Karpas-422 (cell line): Measurements from ENCODE around the gene FBXL7. TPM values are rescaled to one million over a fixed set of nuclear protein-coding genes. Genes with fewer than 3 reads are reported as not detected.

ENCODE experiments used
- DNase-seq: peaks from one replicate; pipeline ENCODE4 v3.0.0-alpha.2; 2015
- H2AFZ ChIP-seq: fragments of 200-600 bp; sonication (generic); 2 replicates; pipeline ENCODE4 v1.6.1; 2014; ENCODE audit warnings: antibody characterized with exemption, low read length, mixed read lengths
- H3K27ac ChIP-seq: fragments of 200-600 bp; sonication (generic); 2 replicates; pipeline ENCODE4 v1.5.1; 2014; ENCODE audit warnings: mild to moderate bottlenecking, low read length, moderate library complexity
- H3K27me3 ChIP-seq: fragments of 200-600 bp; sonication (generic); 2 replicates; pipeline ENCODE4 v1.6.1; 2014; ENCODE audit warnings: low read length, mixed read lengths
- H3K36me3 ChIP-seq: fragments of 200-600 bp; sonication (generic); 2 replicates; pipeline ENCODE4 v1.6.1; 2014; ENCODE audit warnings: low read length, mixed read lengths; ENCODE audit not compliant: insufficient read depth
- H3K4me1 ChIP-seq: fragments of 200-600 bp; sonication (generic); 2 replicates; pipeline ENCODE4 v1.6.1; 2014; ENCODE audit warnings: mild to moderate bottlenecking, low read length, mixed read lengths
- H3K4me2 ChIP-seq: fragments of 200-600 bp; sonication (generic); 2 replicates; pipeline ENCODE4 v1.6.1; 2014; ENCODE audit warnings: low read length, low read depth, mild to moderate bottlenecking; ENCODE audit not compliant: poor library complexity, severe bottlenecking
- H3K4me3 ChIP-seq: fragments of 200-600 bp; sonication (generic); 2 replicates; pipeline ENCODE4 v1.5.1; 2014; ENCODE audit warnings: mild to moderate bottlenecking, antibody characterized with exemption, low read length, mixed read lengths
- H3K79me2 ChIP-seq: fragments of 200-600 bp; sonication (generic); 2 replicates; pipeline ENCODE4 v1.6.1; 2014; ENCODE audit warnings: mild to moderate bottlenecking, low read length, mixed read lengths
- H3K9ac ChIP-seq: fragments of 200-600 bp; sonication (generic); 2 replicates; pipeline ENCODE4 v1.6.0; 2014; ENCODE audit warnings: low read length
- H3K9me2 ChIP-seq: fragments of 200-600 bp; sonication (generic), shearing (Covaris generic); replicated peaks from 2 replicates; pipeline ENCODE4 v1.6.0; 2014; ENCODE audit warnings: mild to moderate bottlenecking, low read length, moderate library complexity; ENCODE audit not compliant: insufficient read depth
- H3K9me3 ChIP-seq: fragments of 300-700, 200-600 bp; sonication (generic); 2 replicates; pipeline ENCODE4 v1.6.1; 2014; ENCODE audit warnings: low read length, mixed read lengths
- H4K20me1 ChIP-seq: fragments of 200-600 bp; sonication (generic); 2 replicates; pipeline ENCODE4 v1.6.1; 2014; ENCODE audit warnings: mild to moderate bottlenecking, antibody characterized with exemption, low read length, low read depth; ENCODE audit not compliant: insufficient read depth
- total RNA-seq: library from RNA; depleted of rRNA; stranded (reverse); fragments of >200 nt; shearing (Covaris generic); gene quantifications from 2 replicates; pipeline ENCODE4 v1.2.3, GENCODE V29; 2014; ENCODE audit warnings: low replicate concordance

Gene FBXL7
- total RNA-seq, 1 experiment from 2014 or later: not detected

DNA sequence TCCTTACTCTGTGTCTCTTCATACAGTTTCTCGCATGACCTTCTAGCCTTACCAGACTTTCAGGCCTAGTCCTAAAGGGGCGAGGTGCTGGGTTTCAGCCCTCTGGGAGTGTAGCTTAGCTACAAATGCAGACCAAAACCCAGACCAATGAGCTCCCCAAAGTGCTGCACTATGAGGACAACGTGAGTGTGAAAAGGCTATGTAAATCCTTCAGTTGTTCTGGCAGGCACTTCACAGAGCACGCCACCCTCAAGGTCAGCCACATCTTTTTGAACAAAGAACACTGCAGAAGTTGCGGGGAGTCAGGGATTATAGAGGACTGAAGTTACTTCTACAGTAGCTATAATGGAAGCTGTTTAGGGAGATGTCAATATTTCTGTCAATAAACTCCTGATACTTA is 377.9 kb downstream of the FBXL7 start:
- no peaks in the 10 kb centered on the region for H3K27me3 ChIP-seq
- no peak for DNase-seq
- H2AFZ ChIP-seq: no peak overlapping the region
- peaks cover 9% of the 10 kb centered on the region for H3K9me3 ChIP-seq
- no peak overlapping the region for H3K4me2 ChIP-seq
- no peaks in the 10 kb centered on the region for H3K4me1 ChIP-seq
- H3K9me2 ChIP-seq: no peaks in the 10 kb centered on the region
- H4K20me1 ChIP-seq: no peaks in the 10 kb centered on the region
- H3K79me2 ChIP-seq: no peaks in the 10 kb centered on the region
- H3K4me3 ChIP-seq: no peak overlapping the region
- no peak overlapping the region for H3K27ac ChIP-seq
- no peaks in the 10 kb centered on the region for H3K36me3 ChIP-seq
- H3K9ac ChIP-seq: no peak overlapping the region

GRCh38 chr5:15880201-15880600 is 380.2 kb downstream of the FBXL7 start:
- Histone ChIP-seq H3K9ac (no peak overlapping the region), H3K9me2 (no peaks in the 10 kb centered on the region), H3K36me3 (no peaks in the 10 kb centered on the region), H3K79me2 (no peaks in the 10 kb centered on the region), H3K4me3 (no peak overlapping the region), H3K9me3 (peaks cover 12% of the 10 kb centered on the region), H4K20me1 (no peaks in the 10 kb centered on the region), H2AFZ (no peak overlapping the region), H3K27ac (no peak overlapping the region), H3K4me1 (no peaks in the 10 kb centered on the region), H3K27me3 (no peaks in the 10 kb centered on the region), H3K4me2 (no peak overlapping the region)
- DNase-seq: no peak

GRCh38 chr5:15885156-15885555 is 385.2 kb downstream of the FBXL7 start:
- no peaks in the 10 kb centered on the region for H3K27me3 ChIP-seq
- H3K36me3 ChIP-seq: no peaks in the 10 kb centered on the region
- no peaks in the 10 kb centered on the region for H3K79me2 ChIP-seq
- H3K4me3 ChIP-seq: no peak overlapping the region
- H3K9me2 ChIP-seq: no peaks in the 10 kb centered on the region
- no peaks in the 10 kb centered on the region for H3K4me1 ChIP-seq
- no peak overlapping the region for H3K4me2 ChIP-seq
- no peak overlapping the region for H2AFZ ChIP-seq
- H3K9me3 ChIP-seq: peaks cover 18% of the 10 kb centered on the region
- no peak for DNase-seq
- H3K9ac ChIP-seq: no peak overlapping the region
- H3K27ac ChIP-seq: no peak overlapping the region
- H4K20me1 ChIP-seq: no peaks in the 10 kb centered on the region

DNA sequence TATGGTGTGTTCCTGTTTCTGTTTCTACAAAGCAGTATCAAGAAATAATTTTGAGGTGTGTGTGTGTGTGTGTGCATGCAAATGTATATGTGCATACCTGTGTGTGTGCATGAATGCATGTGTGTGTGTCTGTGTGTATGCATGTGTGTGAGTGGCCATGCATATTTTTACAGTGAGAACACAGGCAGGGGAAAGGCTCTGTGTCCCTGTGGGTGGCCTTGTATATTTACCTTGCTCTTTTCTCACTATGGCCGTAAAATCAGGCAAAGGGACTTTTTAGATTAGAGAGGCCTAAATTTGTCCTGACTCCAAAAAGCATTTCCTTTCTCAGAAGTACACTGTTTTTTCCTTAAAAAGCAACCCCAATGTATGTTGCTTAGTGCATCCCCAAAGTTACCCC is 386.2 kb downstream of the FBXL7 start:
- Histone ChIP-seq H3K9me2 (no peaks in the 10 kb centered on the region), H3K4me2 (no peak overlapping the region), H2AFZ (no peak overlapping the region), H3K4me1 (no peaks in the 10 kb centered on the region), H3K9me3 (peaks cover 18% of the 10 kb centered on the region), H3K4me3 (no peak overlapping the region), H3K36me3 (no peaks in the 10 kb centered on the region), H3K9ac (no peak overlapping the region), H3K27ac (no peak overlapping the region), H4K20me1 (no peaks in the 10 kb centered on the region), H3K79me2 (no peaks in the 10 kb centered on the region), H3K27me3 (no peaks in the 10 kb centered on the region)
- DNase-seq: no peak

- DNase-seq: no peak
- Histone ChIP-seq H3K9me3 (peaks cover 16% of the 10 kb centered on the region), H3K9me2 (no peaks in the 10 kb centered on the region), H3K79me2 (no peaks in the 10 kb centered on the region), H2AFZ (no peak overlapping the region), H3K4me2 (no peak overlapping the region), H3K9ac (no peak overlapping the region), H3K27me3 (no peaks in the 10 kb centered on the region), H4K20me1 (no peaks in the 10 kb centered on the region), H3K36me3 (no peaks in the 10 kb centered on the region), H3K4me3 (no peak overlapping the region), H3K4me1 (no peaks in the 10 kb centered on the region), H3K27ac (no peak overlapping the region)
Observed at GRCh38 chr5:15887093-15887492, 387.1 kb downstream of the FBXL7 start.

DNA sequence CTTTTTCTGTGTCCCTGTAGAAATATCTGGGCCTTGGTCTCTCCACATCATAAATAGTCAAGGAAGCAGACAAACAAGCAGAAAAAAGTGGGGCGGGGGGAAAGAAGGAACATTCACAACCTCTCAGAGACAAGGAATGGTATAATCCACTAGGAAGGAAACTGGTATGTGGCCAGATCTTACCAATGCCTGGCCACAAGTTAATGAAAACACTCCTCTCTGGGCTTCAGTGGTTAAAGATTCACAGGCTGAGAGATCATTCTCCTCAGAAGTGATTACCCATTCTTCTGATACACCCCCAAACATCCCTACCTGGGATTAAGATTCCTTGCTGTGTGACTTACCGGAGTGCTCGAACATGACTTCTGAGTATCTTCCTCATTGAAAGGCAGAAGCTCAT is 389.0 kb downstream of the FBXL7 start:
- Histone ChIP-seq H3K36me3 (no peaks in the 10 kb centered on the region), H3K9ac (no peak overlapping the region), H3K4me1 (no peaks in the 10 kb centered on the region), H3K27ac (no peak overlapping the region), H3K9me3 (peaks cover 8% of the 10 kb centered on the region), H3K79me2 (no peaks in the 10 kb centered on the region), H3K27me3 (no peaks in the 10 kb centered on the region), H3K4me3 (no peak overlapping the region), H2AFZ (no peak overlapping the region), H4K20me1 (no peaks in the 10 kb centered on the region), H3K9me2 (no peaks in the 10 kb centered on the region), H3K4me2 (no peak overlapping the region)
- DNase-seq: no peak

GRCh38 chr5:15893866-15894265 is 393.9 kb downstream of the FBXL7 start:
- Histone ChIP-seq H3K27me3 (no peaks in the 10 kb centered on the region), H3K4me1 (no peaks in the 10 kb centered on the region), H3K4me3 (no peak overlapping the region), H4K20me1 (no peaks in the 10 kb centered on the region), H3K4me2 (no peak overlapping the region), H3K36me3 (no peaks in the 10 kb centered on the region), H3K9me2 (no peaks in the 10 kb centered on the region), H3K27ac (no peak overlapping the region), H3K9ac (no peak overlapping the region), H3K79me2 (no peaks in the 10 kb centered on the region), H2AFZ (no peak overlapping the region), H3K9me3 (peaks cover 13% of the 10 kb centered on the region; the same call in 1 of the 2 replicates)
- no peak for DNase-seq

DNA sequence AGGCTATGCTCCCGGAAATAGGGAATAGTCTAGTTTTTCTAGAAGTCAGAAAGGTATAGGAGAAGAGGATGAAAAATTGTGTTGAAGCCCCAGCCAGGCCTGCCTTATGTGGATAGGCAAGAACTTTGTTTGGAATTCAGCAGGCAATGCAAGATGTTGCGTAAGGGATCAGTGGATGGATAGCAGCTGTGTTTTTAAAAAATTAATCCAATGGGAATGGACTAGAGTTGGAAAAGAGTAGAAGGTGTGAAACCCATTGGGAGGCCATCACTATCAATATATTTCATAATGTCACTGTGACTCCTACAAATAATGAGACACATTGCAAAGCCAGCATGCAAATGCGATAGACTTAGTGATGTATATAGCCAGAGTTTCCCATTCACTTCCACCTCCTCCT is 397.7 kb downstream of the FBXL7 start:
- Histone ChIP-seq H4K20me1 (no peaks in the 10 kb centered on the region), H3K36me3 (no peaks in the 10 kb centered on the region), H3K4me1 (no peaks in the 10 kb centered on the region), H2AFZ (no peak overlapping the region), H3K4me3 (no peak overlapping the region), H3K4me2 (no peak overlapping the region), H3K9me3 (peaks cover 8% of the 10 kb centered on the region; the same call in 1 of the 2 replicates), H3K79me2 (no peaks in the 10 kb centered on the region), H3K27ac (no peak overlapping the region), H3K9me2 (no peaks in the 10 kb centered on the region), H3K9ac (no peak overlapping the region), H3K27me3 (no peaks in the 10 kb centered on the region)
- no peak for DNase-seq

DNA sequence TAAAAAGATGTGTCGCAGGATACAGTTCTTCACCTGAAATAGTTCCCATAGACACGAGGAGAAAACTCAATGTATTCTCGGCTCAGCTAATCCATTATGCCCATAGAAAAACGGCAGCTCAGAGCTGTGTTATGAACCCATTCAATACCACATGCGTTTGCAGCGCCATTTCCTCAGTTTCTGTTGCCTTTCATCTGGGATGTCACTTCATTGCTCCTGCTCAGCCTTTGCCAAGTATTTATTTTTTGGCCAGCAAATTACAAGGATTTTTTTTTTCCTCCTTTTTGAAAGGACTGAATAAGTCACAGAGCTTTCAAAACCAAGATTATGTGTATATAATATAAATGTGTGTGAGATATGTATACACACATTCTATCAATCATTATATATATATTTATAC is 398.7 kb downstream of the FBXL7 start:
- Histone ChIP-seq H3K4me1 (no peaks in the 10 kb centered on the region), H4K20me1 (no peaks in the 10 kb centered on the region), H2AFZ (no peak overlapping the region), H3K9ac (no peak overlapping the region), H3K36me3 (no peaks in the 10 kb centered on the region), H3K27ac (no peak overlapping the region), H3K4me2 (no peak overlapping the region), H3K27me3 (no peaks in the 10 kb centered on the region), H3K4me3 (no peak overlapping the region), H3K9me3 (peaks cover 8% of the 10 kb centered on the region; the same call in 1 of the 2 replicates), H3K9me2 (no peaks in the 10 kb centered on the region), H3K79me2 (no peaks in the 10 kb centered on the region)
- DNase-seq: no peak
